ENCODE results near the gene TMED9. TPM values are rescaled to one million over a fixed set of nuclear protein-coding genes. Genes with fewer than 3 reads are reported as not detected.

Gene TMED9
- total and polyA plus RNA-seq, 9 of the 15 experiments (the other 6 are each of a cell fraction or from before 2014, with no cell fraction given): 43.7 to 301 (median 90.0) TPM

DNA sequence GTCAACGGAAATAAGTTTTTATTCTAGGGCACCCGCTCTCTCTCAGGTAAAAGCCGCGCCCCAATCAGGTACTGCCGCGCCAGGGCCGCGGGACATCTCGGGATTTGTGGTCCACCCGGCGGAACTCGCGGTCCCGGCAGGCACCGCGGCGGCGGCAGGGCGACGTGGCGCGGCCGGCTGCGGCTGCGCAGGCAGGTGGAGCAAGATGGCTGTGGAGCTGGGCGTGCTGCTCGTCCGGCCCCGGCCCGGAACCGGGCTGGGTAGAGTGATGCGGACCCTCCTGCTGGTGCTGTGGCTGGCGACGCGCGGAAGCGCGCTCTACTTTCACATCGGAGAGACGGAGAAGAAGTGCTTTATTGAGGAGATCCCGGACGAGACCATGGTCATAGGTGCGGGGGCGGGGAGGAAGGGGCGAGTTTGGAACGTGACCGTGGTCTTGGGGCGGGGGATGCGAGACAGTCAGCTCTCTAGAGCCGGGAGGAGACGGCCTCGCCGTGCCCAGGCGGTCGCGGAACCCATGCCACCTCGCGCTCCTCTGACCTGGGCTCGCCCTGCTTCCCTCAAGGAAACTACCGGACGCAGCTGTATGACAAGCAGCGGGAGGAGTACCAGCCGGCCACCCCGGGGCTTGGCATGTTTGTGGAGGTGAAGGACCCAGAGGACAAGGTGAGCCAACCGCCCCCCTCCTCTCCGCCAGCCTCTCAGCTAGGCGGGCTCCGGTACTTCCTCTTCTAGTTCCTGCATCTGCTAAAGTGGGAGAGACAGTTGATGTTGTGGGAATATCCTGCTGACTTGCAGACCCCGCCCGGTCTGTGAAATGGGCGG lies at the start of gene TMED9 (continued):
- TF ChIP-seq ZNF699 (CRISPR knock-in tag; IDR thresholded peaks at IDR 0.05; ENCODE audit: insufficient replicate concordance) (no peak), HES1 (IDR thresholded peaks at IDR 0.05; ENCODE audit: low read depth) (no peak), ZNF75A (CRISPR knock-in tag; IDR thresholded peaks at IDR 0.05) (no peak), BRD4 (IDR thresholded peaks at IDR 0.05) (peak; percentile 60; the same call in 1 of the 2 replicates), CREBBP (IDR thresholded peaks at IDR 0.05; ENCODE audit: low read depth, low read length) (no peak), MCM2 (IDR thresholded peaks at IDR 0.05; ENCODE audit: low read depth) (no peak), DLX4 (CRISPR knock-in tag; IDR thresholded peaks at IDR 0.05) (no peak), ZNF79 (CRISPR knock-in tag; IDR thresholded peaks at IDR 0.05; ENCODE audit: low read depth) (no peak), ZNF347 (CRISPR knock-in tag; IDR thresholded peaks at IDR 0.05; ENCODE audit: low read depth) (no peak), HDGF (IDR thresholded peaks at IDR 0.05) (no peak), SUPT5H (IDR thresholded peaks at IDR 0.05) (peak; percentile 95), ZC3H4 (CRISPR knock-in tag; IDR thresholded peaks at IDR 0.05; ENCODE audit: borderline replicate concordance) (no peak), SMAD2 (IDR thresholded peaks at IDR 0.05; ENCODE audit: low read depth, low read length) (no peak), DDX20 (tag; IDR thresholded peaks at IDR 0.05; ENCODE audit: low read depth) (no peak), PML (IDR thresholded peaks at IDR 0.05; ENCODE audit: low read length) (peak; percentile 81), ZNF12 (CRISPR knock-in tag; IDR thresholded peaks at IDR 0.05) (no peak), KDM5B (IDR thresholded peaks at IDR 0.05; ENCODE audit: insufficient replicate concordance, low read depth, low read length) (peak; percentile 97), DIDO1 (tag; IDR thresholded peaks at IDR 0.05; ENCODE audit: low read depth) (0 out of 2 replicates have a peak, but pooled peaks have one; percentile 39), SMARCE1 (IDR thresholded peaks at IDR 0.05) (0 out of 2 replicates have a peak, but pooled peaks have one; percentile 28), NR2F6 (CRISPR knock-in tag; IDR thresholded peaks at IDR 0.05) (no peak), ZNF76 (CRISPR knock-in tag; IDR thresholded peaks at IDR 0.05; ENCODE audit: borderline replicate concordance) (no peak), ZNF282 (CRISPR knock-in tag; IDR thresholded peaks at IDR 0.05) (no peak), ATF7 (IDR thresholded peaks at IDR 0.05) (peak; percentile 68), ZNF764 (CRISPR knock-in tag; IDR thresholded peaks at IDR 0.05; ENCODE audit: low read depth) (no peak), HMG20B (CRISPR knock-in tag; IDR thresholded peaks at IDR 0.05) (no peak)
- TF ChIP-seq, protein P1, sequence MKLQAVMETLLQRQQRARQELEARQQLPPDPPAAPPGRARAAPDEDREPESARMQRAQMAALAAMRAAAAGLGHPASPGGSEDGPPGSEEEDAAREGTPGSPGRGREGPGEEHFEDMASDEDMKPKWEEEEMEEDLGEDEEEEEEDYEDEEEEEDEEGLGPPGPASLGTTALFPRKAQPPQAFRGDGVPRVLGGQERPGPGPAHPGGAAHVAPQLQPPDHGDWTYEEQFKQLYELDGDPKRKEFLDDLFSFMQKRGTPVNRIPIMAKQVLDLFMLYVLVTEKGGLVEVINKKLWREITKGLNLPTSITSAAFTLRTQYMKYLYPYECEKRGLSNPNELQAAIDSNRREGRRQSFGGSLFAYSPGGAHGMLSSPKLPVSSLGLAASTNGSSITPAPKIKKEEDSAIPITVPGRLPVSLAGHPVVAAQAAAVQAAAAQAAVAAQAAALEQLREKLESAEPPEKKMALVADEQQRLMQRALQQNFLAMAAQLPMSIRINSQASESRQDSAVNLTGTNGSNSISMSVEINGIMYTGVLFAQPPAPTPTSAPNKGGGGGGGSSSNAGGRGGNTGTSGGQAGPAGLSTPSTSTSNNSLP (IDR thresholded peaks at IDR 0.05; ENCODE audit: borderline replicate concordance, low read depth, low read length): no peak
- TF ChIP-seq, protein P2, sequence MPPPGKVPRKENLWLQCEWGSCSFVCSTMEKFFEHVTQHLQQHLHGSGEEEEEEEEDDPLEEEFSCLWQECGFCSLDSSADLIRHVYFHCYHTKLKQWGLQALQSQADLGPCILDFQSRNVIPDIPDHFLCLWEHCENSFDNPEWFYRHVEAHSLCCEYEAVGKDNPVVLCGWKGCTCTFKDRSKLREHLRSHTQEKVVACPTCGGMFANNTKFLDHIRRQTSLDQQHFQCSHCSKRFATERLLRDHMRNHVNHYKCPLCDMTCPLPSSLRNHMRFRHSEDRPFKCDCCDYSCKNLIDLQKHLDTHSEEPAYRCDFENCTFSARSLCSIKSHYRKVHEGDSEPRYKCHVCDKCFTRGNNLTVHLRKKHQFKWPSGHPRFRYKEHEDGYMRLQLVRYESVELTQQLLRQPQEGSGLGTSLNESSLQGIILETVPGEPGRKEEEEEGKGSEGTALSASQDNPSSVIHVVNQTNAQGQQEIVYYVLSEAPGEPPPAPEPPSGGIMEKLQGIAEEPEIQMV (tag; conservative IDR thresholded peaks at IDR 0.05; ENCODE audit: low read depth): no peak

Measured in K562 (cell line).